Measurements from ENCODE around the gene SLC35F1.

- TF ChIP-seq EZH2 (IDR thresholded peaks at IDR 0.05; ENCODE audit: borderline replicate concordance, low read depth, low read length, severe bottlenecking) (no peak), CTCF (IDR thresholded peaks at IDR 0.05; ENCODE audit: borderline replicate concordance, extremely low read depth, low read length, poor library complexity, severe bottlenecking) (no peak)
Observed at GRCh38 chr6:117908246-117909068, 1.4 kb downstream of the SLC35F1 start.
